GM19351 (cell line): ENCODE results near the gene P2RY2.
"Not testable (repeated sequence)": the region's sequence is repeated elsewhere in the genome, so short reads cannot be mapped to it uniquely, and the experiment has no call there.

Experiments used
- ATAC-seq: cut with Tn5 transposase; IDR thresholded peaks from one replicate; pipeline ENCODE4 v1.9.1; 2021; ENCODE audit warnings: mild to moderate bottlenecking, moderate library complexity; ENCODE audit not compliant: unreplicated experiment

Gene P2RY2

GRCh38 chr11:73226297-73227006 is 8.4 kb downstream of the P2RY2 start:
- no peak for ATAC-seq

DNA sequence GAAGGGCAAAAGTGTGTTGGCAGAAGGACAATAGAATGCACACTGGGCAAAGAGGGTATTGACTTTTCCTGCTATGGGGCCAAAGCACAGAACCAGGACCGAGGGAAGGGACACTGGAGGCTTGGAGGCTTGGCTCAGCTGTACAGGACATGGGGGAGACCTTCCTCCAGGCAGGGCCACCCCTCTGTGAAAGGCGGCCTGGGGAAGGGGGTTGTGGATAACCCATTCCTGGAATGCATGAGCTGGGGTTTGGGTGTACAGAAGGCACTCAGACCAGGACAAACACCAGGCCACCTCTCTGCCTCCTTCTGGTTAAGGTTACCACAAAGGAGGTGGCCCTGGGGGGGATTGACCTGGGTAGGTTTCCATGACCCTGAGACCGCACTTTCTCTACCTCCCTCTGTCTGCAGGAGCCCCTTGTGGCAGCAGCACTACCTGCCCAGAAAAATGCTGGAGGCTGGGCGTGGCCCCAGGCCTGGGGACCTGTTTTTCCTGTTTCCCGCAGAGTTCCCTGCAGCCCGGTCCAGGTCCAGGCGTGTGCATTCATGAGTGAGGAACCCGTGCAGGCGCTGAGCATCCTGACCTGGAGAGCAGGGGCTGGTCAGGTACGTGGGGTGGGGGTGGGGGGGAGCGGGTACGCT is 9.6 kb downstream of the P2RY2 start:
- ATAC-seq: no peak

- no peak for ATAC-seq
These were observed 10.4 kb downstream of the P2RY2 start for GRCh38 chr11:73228268-73229134.

- no peak for ATAC-seq
These were observed 11.3 kb downstream of the P2RY2 start for GRCh38 chr11:73229321-73229895.

GRCh38 chr11:73229896-73230875 is 12.1 kb downstream of the P2RY2 start:
- no peak for ATAC-seq

DNA sequence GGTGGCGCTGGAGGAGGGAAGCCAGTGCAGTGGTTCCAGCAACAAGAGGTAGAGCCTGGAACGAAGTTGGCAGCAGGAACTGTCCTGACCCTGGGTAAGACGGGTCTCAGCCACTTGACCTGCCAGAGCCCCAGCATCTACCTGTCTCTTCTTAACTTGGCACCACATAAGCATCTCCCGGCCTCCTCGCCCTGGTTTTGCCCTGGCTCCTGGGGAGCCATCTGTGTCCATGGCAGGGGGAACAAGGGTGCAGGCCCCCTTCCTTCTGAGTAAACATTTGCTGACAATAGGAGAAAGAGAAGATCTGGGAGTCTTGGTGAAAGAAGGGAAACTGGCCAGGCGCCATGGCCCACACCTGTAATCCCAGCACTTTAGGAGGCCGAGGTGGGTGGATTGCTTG is 12.8 kb downstream of the P2RY2 start:
- no peak for ATAC-seq

DNA sequence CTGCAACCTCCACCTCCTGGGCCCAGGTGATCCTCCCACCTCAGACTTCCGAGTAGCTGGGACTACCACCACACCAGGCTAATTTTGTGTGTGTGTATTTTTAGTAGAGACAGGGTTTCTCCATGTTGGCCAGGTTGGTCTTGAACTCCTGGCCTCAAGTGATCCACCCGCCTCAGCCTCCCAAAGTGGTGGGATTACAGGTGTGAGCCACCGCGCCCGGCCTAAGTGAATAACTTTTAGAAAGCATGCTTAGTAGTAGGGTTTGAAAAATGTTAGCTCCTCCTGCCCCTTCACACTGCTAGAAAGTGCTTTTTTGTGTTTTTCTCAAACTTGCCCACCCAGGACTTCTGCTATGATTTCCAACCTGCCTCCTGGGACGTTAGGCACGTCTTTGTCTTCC is 14.4 kb downstream of the P2RY2 start:
- not testable (repeated sequence) for ATAC-seq

DNA sequence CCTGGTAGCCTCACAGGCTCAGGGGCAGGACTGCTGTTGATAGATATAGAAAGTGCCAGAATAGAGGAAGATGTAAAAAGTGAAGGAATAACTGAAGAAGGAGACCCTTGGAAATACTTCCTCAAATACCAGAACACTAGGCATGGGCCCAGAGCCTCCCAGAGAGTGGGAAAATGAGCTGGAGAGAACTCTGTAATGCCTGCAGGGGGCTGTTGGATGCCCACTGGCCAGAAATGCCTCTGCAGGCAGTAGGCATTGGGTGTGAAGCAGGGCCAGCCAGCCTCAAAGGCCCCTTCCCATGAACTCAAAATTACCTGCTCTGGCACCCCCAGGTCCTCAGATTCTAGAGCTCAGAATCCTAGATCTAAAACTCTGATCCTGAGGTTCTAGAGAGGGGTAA is 15.1 kb downstream of the P2RY2 start:
- ATAC-seq: no peak

GRCh38 chr11:73233692-73234470 is 15.8 kb downstream of the P2RY2 start:
- no peak for ATAC-seq

GRCh38 chr11:73234471-73235181 is 16.5 kb downstream of the P2RY2 start:
- no peak for ATAC-seq

GRCh38 chr11:73235236-73235786 is 17.2 kb downstream of the P2RY2 start:
- ATAC-seq: no peak

DNA sequence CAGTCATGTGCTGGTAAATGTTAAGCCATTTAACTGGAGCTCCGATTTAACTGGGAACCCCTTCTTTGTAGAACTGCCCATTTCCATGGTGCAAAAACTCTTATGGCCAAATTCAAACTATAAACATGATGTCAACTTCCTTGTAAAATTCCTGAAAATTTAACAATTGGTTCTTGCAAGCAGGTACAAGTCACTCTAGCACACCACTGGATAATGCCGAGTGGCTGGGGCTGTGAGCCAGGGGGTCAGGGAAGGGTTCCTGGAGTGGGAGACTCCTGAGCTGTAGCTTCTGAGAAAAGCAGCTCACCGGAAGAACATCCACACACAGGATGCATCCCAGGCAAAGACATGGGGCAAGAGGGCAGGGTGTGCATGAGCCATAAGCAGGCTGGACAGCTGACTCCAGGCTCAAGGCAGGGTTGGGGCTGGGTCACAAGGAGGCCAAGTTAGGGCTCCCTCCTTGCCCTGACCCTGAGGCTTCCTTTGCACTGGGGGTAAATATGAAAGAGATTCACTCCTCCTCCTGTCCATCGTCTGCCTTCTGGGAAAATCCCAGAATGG is 18.2 kb downstream of the P2RY2 start:
- no peak for ATAC-seq

DNA sequence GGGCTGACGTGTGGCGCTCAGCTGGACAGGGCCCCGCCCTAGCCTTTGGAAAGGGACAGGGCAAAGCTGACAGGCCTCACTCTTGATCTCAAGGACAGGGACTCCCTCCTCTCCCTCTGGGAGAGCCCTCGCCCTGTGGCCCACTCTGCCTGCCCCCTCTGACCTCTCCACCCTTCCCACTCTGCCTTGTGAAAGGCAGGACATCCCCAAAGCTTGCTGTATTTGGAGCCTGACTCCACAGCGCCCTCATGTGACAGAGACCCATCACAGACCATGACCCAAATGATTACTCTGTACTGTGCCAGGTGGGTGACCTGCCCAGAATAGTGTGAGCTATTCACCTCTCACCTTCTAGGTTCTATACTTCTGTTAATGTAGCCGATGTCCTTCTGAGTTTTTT is 18.8 kb downstream of the P2RY2 start:
- ATAC-seq: no peak

DNA sequence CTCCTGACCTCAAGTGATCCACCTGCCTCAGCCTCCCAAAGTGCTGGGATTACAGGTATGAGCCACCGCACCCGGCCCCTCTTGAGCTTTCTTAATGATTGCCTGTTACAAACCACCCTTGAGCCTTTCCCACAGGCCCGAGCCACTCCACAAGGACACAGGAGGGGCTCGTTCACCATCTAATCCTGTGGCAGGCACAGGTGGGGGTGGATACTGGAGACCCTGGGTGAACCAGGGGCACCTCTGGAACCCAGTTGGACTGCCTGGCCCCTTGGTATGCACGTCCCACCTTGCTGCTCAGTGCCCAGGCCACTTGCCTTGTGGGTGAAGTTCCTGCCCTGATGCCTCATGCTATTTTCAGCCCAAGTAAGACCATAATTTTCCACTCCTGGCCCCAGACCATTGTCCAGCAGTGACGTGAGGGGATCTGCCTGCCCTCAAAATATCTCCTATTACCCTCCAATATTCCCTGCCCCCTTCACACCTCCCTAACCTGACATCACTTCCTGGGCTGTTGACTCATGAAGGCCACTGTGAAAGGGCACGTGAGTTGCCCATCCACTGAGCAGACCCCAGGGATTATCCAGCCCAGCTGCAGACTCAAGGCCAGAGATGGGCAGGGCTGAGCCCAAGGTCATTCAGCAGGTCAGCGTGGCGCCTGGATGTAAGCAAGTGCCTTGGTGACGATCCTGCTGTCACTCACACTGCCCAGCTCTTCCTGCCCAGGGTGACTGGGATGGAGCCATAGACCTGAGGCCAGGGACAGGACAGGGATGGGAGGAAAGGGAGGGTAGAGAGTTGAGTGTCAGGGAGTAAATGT is 19.6 kb downstream of the P2RY2 start:
- ATAC-seq: no peak

DNA sequence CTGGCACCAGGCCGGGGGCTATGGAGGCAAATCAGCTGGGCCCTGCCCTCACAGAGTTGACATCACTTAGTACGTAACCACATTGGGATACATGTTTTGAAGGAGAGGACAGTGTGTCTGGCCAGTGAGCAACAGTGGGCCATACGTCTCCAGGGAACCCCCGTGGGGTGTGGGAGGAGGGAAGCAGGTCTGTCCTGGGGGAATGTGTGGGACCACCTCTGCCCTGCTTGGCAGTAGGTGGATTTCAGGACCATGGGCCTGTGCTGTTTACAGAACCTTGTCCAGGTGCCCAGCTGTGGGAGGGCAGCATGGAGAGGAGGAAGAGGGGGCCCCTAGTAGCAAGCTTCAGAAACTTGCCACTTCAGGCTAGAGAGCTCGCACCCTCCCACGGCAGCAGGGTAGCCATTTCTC is 21.0 kb downstream of the P2RY2 start:
- ATAC-seq: no peak

DNA sequence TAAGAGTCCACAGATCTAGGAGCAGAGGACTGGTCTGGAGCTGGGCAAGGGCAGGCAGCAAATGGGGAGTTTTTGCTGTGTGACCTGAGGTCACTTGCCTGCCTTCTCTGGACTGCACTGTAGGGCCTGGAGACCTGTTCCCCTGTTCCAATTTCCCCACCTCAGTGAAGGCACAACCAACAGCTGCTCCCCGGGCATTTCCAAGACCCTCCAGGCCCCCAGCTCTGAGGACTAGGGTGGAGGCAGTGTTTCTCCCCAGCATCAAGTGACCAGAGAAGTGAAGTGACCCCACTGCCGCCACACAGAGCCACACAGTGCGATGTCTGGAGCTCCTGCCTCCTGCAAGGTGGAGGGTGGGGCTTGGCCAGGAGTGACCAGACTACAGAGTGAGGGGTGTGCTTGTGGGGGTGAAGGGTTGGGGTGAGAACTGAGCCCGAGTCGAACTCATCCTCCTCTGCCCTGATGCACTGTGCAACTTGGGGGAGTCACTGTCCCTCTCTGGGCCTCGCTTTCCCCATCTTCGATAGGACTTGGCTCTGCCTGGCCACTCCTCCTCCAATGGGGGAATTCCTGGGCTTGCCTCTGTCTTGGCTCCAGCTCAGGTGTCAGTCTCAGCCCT is 21.6 kb downstream of the P2RY2 start:
- ATAC-seq: no peak

DNA sequence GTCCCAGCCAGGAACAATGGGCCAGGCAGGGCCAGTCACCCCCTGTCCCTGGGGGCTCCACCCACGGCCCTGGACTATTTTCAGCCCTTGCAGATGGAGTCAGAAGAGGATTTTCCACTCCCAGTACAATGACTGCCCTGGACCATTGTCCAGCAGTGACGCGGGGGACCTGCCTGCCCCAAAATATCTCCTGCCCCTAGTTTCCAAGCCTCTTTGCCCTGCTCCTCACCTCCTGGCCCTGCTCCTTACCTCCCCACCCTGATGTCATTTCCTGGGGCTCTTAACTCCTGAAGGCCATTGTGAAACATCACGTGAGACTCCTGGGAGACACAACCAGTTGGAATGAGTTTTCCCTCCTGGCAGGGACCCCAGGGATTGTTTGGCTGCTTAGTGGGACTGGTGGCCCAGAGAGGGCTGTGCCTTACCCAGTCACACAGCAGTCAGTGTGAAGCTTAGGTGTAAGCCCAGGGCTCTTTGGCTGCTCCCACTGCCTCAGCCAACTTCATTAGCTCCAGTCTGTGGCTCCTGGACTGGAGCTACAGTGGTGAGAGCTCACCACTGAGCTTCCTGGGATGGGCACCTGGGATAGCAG is 22.2 kb downstream of the P2RY2 start:
- no peak for ATAC-seq
